Tibial nerve (tissue), 4 donors: ENCODE measurements around the gene SMIM10. TPM values are rescaled to one million over a fixed set of nuclear protein-coding genes. Genes with fewer than 3 reads are reported as not detected.

Source experiments
- DNase-seq, 2 donors: peaks; one replicate each; pipeline ENCODE4 v3.0.0-alpha.2; 2019; ENCODE audit warnings: low spot score in 2 of 2
- H3K27ac ChIP-seq, 4 donors: fragments of 200-600 bp; sonication (generic) in 3 of 4; one replicate each; pipeline ENCODE4 v1.5.1; 2017 to 2019; ENCODE audit warnings: mild to moderate bottlenecking in 1 of 4
- H3K27me3 ChIP-seq, 2 donors: fragments of 200-600 bp; sonication (generic) in 1 of 2; one replicate each; pipeline versions ENCODE4 v1.5.1 to v1.6.0; 2017 to 2019
- H3K36me3 ChIP-seq, 3 donors: fragments of 200-600 bp; sonication (generic); one replicate each; pipeline ENCODE4 v1.5.1; 2018 to 2019
- H3K4me1 ChIP-seq, 4 donors: fragments of 200-600 bp; sonication (generic) in 3 of 4; one replicate each; pipeline ENCODE4 v1.5.1; 2017 to 2019
- H3K4me3 ChIP-seq, 4 donors: fragments of 200-600 bp; sonication (generic) in 3 of 4; one replicate each; pipeline ENCODE4 v1.5.1; 2017 to 2019; ENCODE audit warnings: mild to moderate bottlenecking in 1 of 4, moderate library complexity in 1 of 4
- H3K9me3 ChIP-seq, 4 donors: fragments of 200-600 bp; sonication (generic) in 3 of 4; one replicate each; pipeline ENCODE4 v1.5.1; 2017 to 2019
- EP300 ChIP-seq, 2 donors: sonication (generic); formaldehyde crosslinking; IDR thresholded peaks; one replicate each; pipeline ENCODE4 v1.6.1; 2017; ENCODE audit warnings: antibody characterized with exemption in 2 of 2, mild to moderate bottlenecking in 1 of 2
- POLR2A ChIP-seq, 2 donors: fragments of 450-650 bp; IDR thresholded peaks; one replicate each; pipeline ENCODE4 v1.6.1; 2017; ENCODE audit warnings: antibody characterized with exemption in 2 of 2, mild to moderate bottlenecking in 2 of 2, moderate library complexity in 2 of 2
- WGBS, 2 donors: methylation state at CpG; one replicate each; pipeline ENCODE4 v1.1.5; 2018; 5-methylcytosine and 5-hydroxymethylcytosine counted together
- total RNA-seq, 4 donors: library from RNA; depleted of rRNA; stranded (reverse); fragments of >200 nt; gene quantifications; one replicate each; pipeline ENCODE4 v1.1.0, GENCODE V29; 2016
- TF ChIP-seq, protein P1 (sequence below), 5 experiments: fragments of 200-600 bp in 3 of 5; fragments of 450-650 bp in 2 of 5; sonication (generic) in 3 of 5; IDR thresholded peaks; one replicate each; pipeline ENCODE4 v1.5.1; 2016 to 2019; ENCODE audit warnings: antibody characterized with exemption in 5 of 5, mild to moderate bottlenecking in 3 of 5, moderate library complexity in 2 of 5

SMIM10 gene
- total RNA-seq, 4 donors from 2014 or later, result 8.0 to 18.0 (median 16.0) TPM

GRCh38 chrX:134963041-134963440 lies 27.8 kb upstream of the SMIM10 start:
- TF ChIP-seq, protein P1, sequence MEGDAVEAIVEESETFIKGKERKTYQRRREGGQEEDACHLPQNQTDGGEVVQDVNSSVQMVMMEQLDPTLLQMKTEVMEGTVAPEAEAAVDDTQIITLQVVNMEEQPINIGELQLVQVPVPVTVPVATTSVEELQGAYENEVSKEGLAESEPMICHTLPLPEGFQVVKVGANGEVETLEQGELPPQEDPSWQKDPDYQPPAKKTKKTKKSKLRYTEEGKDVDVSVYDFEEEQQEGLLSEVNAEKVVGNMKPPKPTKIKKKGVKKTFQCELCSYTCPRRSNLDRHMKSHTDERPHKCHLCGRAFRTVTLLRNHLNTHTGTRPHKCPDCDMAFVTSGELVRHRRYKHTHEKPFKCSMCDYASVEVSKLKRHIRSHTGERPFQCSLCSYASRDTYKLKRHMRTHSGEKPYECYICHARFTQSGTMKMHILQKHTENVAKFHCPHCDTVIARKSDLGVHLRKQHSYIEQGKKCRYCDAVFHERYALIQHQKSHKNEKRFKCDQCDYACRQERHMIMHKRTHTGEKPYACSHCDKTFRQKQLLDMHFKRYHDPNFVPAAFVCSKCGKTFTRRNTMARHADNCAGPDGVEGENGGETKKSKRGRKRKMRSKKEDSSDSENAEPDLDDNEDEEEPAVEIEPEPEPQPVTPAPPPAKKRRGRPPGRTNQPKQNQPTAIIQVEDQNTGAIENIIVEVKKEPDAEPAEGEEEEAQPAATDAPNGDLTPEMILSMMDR (IDR thresholded peaks at IDR 0.05), result no peak
- no peak for TF ChIP-seq EP300 (IDR thresholded peaks at IDR 0.05)
- no peak for TF ChIP-seq POLR2A (IDR thresholded peaks at IDR 0.05)
- Histone ChIP-seq H3K4me3 (no peak overlapping the region), H3K27ac (no peak overlapping the region), H3K27me3 (peaks cover 0 to 12% of the 10 kb centered on the region in 2 donors), H3K9me3 (no peaks in the 10 kb centered on the region), H3K4me1 (no peaks in the 10 kb centered on the region), H3K36me3 (no peaks in the 10 kb centered on the region)
- DNase-seq, result no peak
- 47 to 55% methylated on average over 2 of the region's 2 CpGs for WGBS, 2 donors

GRCh38 chrX:134969726-134970125 lies 21.1 kb upstream of the SMIM10 start:
- H3K27me3 ChIP-seq, result no peaks in the 10 kb centered on the region
- peak in 1 of 2 donors; percentile 14 for DNase-seq
- 50 to 80% methylated on average over 1 of the region's 1 CpG for WGBS, 2 donors

GRCh38 chrX:134971926-134972325 lies 18.9 kb upstream of the SMIM10 start:
- H3K27ac ChIP-seq, result no peak overlapping the region
- H3K4me3 ChIP-seq, result no peak overlapping the region
- H3K9me3 ChIP-seq, result no peaks in the 10 kb centered on the region
- DNase-seq, result no peak
- peaks cover 0 to 5% of the 10 kb centered on the region in 2 donors for H3K27me3 ChIP-seq
- no peaks in the 10 kb centered on the region for H3K4me1 ChIP-seq
- 56 to 88% methylated on average over 3 of the region's 3 CpGs for WGBS, 2 donors
- H3K36me3 ChIP-seq, result no peaks in the 10 kb centered on the region
- TF ChIP-seq POLR2A (IDR thresholded peaks at IDR 0.05) (no peak), EP300 (IDR thresholded peaks at IDR 0.05) (no peak)
- TF ChIP-seq, protein P1 (IDR thresholded peaks at IDR 0.05), result no peak

More at GRCh38 chrX:134969726-134970125, 21.1 kb upstream of the SMIM10 start:
- Histone ChIP-seq H3K9me3 (no peaks in the 10 kb centered on the region), H3K36me3 (no peaks in the 10 kb centered on the region), H3K4me3 (no peak overlapping the region), H3K27ac (no peak overlapping the region), H3K4me1 (no peaks in the 10 kb centered on the region)
- TF ChIP-seq POLR2A (IDR thresholded peaks at IDR 0.05), result no peak
- TF ChIP-seq, protein P1 (IDR thresholded peaks at IDR 0.05), result no peak
- peak in 1 of 2 donors; percentile 21 for TF ChIP-seq EP300 (IDR thresholded peaks at IDR 0.05)

GRCh38 chrX:134975516-134975915 lies 15.3 kb upstream of the SMIM10 start:
- TF ChIP-seq POLR2A (IDR thresholded peaks at IDR 0.05) (no peak), EP300 (IDR thresholded peaks at IDR 0.05) (no peak)
- TF ChIP-seq, protein P1 (IDR thresholded peaks at IDR 0.05), result no peak
- Histone ChIP-seq H3K27me3 (peaks cover 0 to 5% of the 10 kb centered on the region in 2 donors), H3K36me3 (no peaks in the 10 kb centered on the region), H3K4me3 (no peak overlapping the region), H3K27ac (no peak overlapping the region), H3K9me3 (no peaks in the 10 kb centered on the region), H3K4me1 (no peaks in the 10 kb centered on the region)
- no peak for DNase-seq
- 76 to 82% methylated on average over 1 of the region's 1 CpG for WGBS, 2 donors

DNA sequence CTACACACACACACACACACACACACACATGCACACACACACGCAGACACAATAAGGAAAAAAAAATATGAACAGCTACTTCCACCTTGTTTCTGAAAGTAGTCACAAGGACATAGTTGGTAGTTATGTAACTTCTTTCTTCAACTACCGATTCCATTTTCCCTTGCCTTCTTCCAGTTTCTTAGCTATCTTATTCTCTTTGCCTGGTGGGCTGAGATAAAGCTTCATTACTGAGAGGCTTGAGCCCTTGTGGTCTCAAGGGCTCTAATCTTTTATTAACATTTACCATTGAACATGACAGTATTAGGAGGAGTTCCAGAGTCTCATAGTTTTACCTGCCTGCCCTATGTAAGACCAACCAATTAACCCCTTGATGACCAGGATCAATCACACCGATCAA lies 8.9 kb upstream of the SMIM10 start:
- H3K36me3 ChIP-seq, result no peaks in the 10 kb centered on the region
- no peaks in the 10 kb centered on the region for H3K4me1 ChIP-seq
- H3K4me3 ChIP-seq, result no peak overlapping the region
- no peak overlapping the region for H3K27ac ChIP-seq
- DNase-seq, result no peak
- peaks cover 0 to 3% of the 10 kb centered on the region in 2 donors for H3K27me3 ChIP-seq
- no peak for TF ChIP-seq EP300 (IDR thresholded peaks at IDR 0.05)
- TF ChIP-seq POLR2A (IDR thresholded peaks at IDR 0.05), result no peak
- TF ChIP-seq, protein P1 (IDR thresholded peaks at IDR 0.05), result no peak
- WGBS, 2 donors, result 80 to 90% methylated on average over 3 of the region's 3 CpGs
- H3K9me3 ChIP-seq, result no peaks in the 10 kb centered on the region
